Vagina (tissue), 2 donors: ENCODE measurements around the gene FNDC3A. TPM values are rescaled to one million over a fixed set of nuclear protein-coding genes. Genes with fewer than 3 reads are reported as not detected.

Experiments
- DNase-seq, 2 donors: peaks; one replicate each; pipeline ENCODE4 v3.0.0-alpha.2; 2017; ENCODE audit errors: extremely low spot score in 2 of 2
- H3K27ac ChIP-seq: fragments of 200-600 bp; sonication (generic); one replicate; pipeline ENCODE4 v1.5.1; 2019
- H3K27me3 ChIP-seq: fragments of 200-600 bp; sonication (generic); one replicate; pipeline ENCODE4 v1.5.1; 2019
- H3K36me3 ChIP-seq, 2 donors: fragments of 200-600 bp; sonication (generic); one replicate each; pipeline ENCODE4 v1.5.1; 2017 to 2019
- H3K4me1 ChIP-seq: fragments of 200-600 bp; sonication (generic); one replicate; pipeline ENCODE4 v1.5.1; 2019
- H3K4me3 ChIP-seq, 2 donors: fragments of 200-600 bp; sonication (generic); 1 replicate in 1 of 2; 2 replicates in 1 of 2; pipeline ENCODE4 v1.5.1; 2016 to 2019
- H3K9me3 ChIP-seq: fragments of 200-600 bp; sonication (generic); one replicate; pipeline ENCODE4 v1.5.1; 2019
- POLR2A ChIP-seq, 2 donors: fragments of 450-650 bp; IDR thresholded peaks; one replicate each; pipeline ENCODE4 v1.6.1; 2017; ENCODE audit warnings: antibody characterized with exemption in 2 of 2, mild to moderate bottlenecking in 2 of 2, moderate library complexity in 2 of 2
- POLR2AphosphoS5 ChIP-seq, 2 donors: sonication (generic); formaldehyde crosslinking; IDR thresholded peaks; one replicate each; pipeline ENCODE4 v1.9.0; 2017; ENCODE audit warnings: antibody characterized with exemption in 2 of 2, mild to moderate bottlenecking in 2 of 2, low read depth in 1 of 2; ENCODE audit not compliant: insufficient read depth in 1 of 2
- intact Hi-C: fragments of 100-400 bp; cut with DNase I; formaldehyde crosslinking; loops from one replicate; pipeline ENCODE4 v1.15.1; 2023
- total RNA-seq: library from RNA; depleted of rRNA; stranded (reverse); fragments of >200 nt; gene quantifications from one replicate; pipeline ENCODE4 v1.2.3, GENCODE V29; 2016
- TF ChIP-seq, protein P1 (sequence below), 3 experiments: fragments of 450-650 bp in 2 of 3; fragments of 200-600 bp in 1 of 3; sonication (generic) in 1 of 3; IDR thresholded peaks; one replicate each; pipeline ENCODE4 v1.5.1; 2017 to 2019; ENCODE audit warnings: antibody characterized with exemption in 3 of 3, mild to moderate bottlenecking in 2 of 3, moderate library complexity in 2 of 3

Gene FNDC3A
- total RNA-seq, 1 donor from 2014 or later, result 32.2 TPM

DNA sequence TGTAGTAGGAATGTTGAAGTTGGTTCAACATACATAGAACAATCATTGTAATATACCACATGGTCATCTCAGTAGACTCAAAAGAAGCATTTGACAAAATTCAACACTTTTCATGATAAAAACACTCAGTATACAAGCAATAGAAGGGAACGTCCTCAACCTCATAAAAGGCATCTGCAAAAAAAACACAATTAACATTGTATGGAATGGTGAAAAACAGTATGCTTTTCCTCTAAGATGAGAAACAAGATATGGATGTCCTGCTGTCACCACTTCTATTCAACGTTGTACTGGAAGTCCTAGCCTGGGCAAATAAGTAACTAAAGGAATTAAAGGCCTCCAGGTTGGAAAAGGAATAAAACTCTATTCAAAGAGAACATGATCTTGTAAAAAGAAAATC lies 54.5 kb downstream of the FNDC3A start:
- Histone ChIP-seq H3K4me1 (no peaks in the 10 kb centered on the region), H3K9me3 (no peaks in the 10 kb centered on the region), H3K36me3 (no peaks in the 10 kb centered on the region), H3K4me3 (no peak overlapping the region), H3K27me3 (no peaks in the 10 kb centered on the region), H3K27ac (no peak overlapping the region)
- intact Hi-C loops, result no loop called here
- TF ChIP-seq POLR2A (IDR thresholded peaks at IDR 0.05), result no peak
- TF ChIP-seq POLR2AphosphoS5 (IDR thresholded peaks at IDR 0.05; ENCODE audit: insufficient read depth in 1 of 2, low read depth in 1 of 2), result no peak
- TF ChIP-seq, protein P1, sequence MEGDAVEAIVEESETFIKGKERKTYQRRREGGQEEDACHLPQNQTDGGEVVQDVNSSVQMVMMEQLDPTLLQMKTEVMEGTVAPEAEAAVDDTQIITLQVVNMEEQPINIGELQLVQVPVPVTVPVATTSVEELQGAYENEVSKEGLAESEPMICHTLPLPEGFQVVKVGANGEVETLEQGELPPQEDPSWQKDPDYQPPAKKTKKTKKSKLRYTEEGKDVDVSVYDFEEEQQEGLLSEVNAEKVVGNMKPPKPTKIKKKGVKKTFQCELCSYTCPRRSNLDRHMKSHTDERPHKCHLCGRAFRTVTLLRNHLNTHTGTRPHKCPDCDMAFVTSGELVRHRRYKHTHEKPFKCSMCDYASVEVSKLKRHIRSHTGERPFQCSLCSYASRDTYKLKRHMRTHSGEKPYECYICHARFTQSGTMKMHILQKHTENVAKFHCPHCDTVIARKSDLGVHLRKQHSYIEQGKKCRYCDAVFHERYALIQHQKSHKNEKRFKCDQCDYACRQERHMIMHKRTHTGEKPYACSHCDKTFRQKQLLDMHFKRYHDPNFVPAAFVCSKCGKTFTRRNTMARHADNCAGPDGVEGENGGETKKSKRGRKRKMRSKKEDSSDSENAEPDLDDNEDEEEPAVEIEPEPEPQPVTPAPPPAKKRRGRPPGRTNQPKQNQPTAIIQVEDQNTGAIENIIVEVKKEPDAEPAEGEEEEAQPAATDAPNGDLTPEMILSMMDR (IDR thresholded peaks at IDR 0.05), result no peak
- DNase-seq, result no peak

DNA sequence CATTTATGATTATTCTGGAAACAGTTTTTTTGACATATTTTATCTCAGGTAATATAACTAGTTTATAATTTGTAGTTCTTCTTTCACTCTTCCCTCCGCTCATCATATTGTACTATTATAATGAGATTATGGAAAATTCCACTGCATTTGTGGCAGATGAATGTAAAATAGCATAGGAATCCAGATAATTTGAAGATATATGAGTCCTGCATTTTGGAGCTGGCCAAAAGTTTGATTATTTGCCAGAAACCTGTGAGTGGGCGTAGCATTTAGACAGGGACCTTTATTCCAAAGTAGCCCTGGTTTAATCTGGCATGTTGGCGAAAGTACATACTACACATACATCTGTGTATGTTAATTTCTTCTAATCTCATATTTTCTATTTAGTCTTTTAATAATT lies 65.2 kb downstream of the FNDC3A start:
- H3K9me3 ChIP-seq, result no peaks in the 10 kb centered on the region
- no peak overlapping the region for H3K4me3 ChIP-seq
- no peak overlapping the region for H3K27ac ChIP-seq
- TF ChIP-seq, protein P1 (IDR thresholded peaks at IDR 0.05), result no peak
- TF ChIP-seq POLR2A (IDR thresholded peaks at IDR 0.05) (no peak), POLR2AphosphoS5 (IDR thresholded peaks at IDR 0.05; ENCODE audit: insufficient read depth in 1 of 2, low read depth in 1 of 2) (no peak)
- intact Hi-C loops, result no loop called here
- H3K4me1 ChIP-seq, result no peaks in the 10 kb centered on the region
- no peak for DNase-seq
- no peaks in the 10 kb centered on the region for H3K36me3 ChIP-seq
- H3K27me3 ChIP-seq, result no peaks in the 10 kb centered on the region

- Histone ChIP-seq H3K27ac (no peak overlapping the region), H3K4me3 (no peak overlapping the region), H3K27me3 (no peaks in the 10 kb centered on the region), H3K4me1 (no peaks in the 10 kb centered on the region), H3K36me3 (no peaks in the 10 kb centered on the region), H3K9me3 (no peaks in the 10 kb centered on the region)
- intact Hi-C loops, result no loop called here
- DNase-seq, result no peak
- TF ChIP-seq, protein P1 (IDR thresholded peaks at IDR 0.05), result no peak
- TF ChIP-seq POLR2A (IDR thresholded peaks at IDR 0.05) (no peak), POLR2AphosphoS5 (IDR thresholded peaks at IDR 0.05; ENCODE audit: insufficient read depth in 1 of 2, low read depth in 1 of 2) (no peak)
These were observed 66.8 kb downstream of the FNDC3A start for GRCh38 chr13:49042476-49042875.

DNA sequence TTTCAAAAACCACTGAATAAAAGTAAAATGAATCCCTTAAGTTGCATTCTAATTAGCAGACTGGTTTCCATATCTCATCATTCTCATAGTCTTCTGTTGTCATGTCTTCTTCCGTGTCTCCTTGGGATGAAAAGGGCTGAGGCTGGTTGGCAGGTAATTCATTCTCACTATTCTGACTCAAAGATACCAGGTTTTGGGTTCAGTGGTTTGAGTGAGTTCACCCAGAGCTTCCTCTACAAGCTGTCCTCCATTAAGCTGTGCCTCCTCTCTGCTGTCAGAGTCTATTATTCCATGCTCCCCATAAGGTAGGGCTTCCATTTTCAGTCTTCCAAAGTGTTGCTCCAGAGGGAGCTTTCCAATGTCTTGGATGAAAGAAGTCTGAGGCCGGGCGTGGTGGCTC lies 68.3 kb downstream of the FNDC3A start:
- TF ChIP-seq POLR2A (IDR thresholded peaks at IDR 0.05), result no peak
- TF ChIP-seq, protein P1 (IDR thresholded peaks at IDR 0.05), result no peak
- TF ChIP-seq POLR2AphosphoS5 (IDR thresholded peaks at IDR 0.05; ENCODE audit: insufficient read depth in 1 of 2, low read depth in 1 of 2), result no peak
- intact Hi-C loops, result no loop called here
- no peak overlapping the region for H3K4me3 ChIP-seq
- no peaks in the 10 kb centered on the region for H3K27me3 ChIP-seq
- H3K36me3 ChIP-seq, result no peaks in the 10 kb centered on the region
- DNase-seq, result no peak
- H3K4me1 ChIP-seq, result no peaks in the 10 kb centered on the region
- H3K9me3 ChIP-seq, result no peaks in the 10 kb centered on the region
- no peak overlapping the region for H3K27ac ChIP-seq

- Histone ChIP-seq H3K4me3 (no peak overlapping the region), H3K27ac (no peak overlapping the region), H3K27me3 (no peaks in the 10 kb centered on the region), H3K36me3 (no peaks in the 10 kb centered on the region), H3K4me1 (no peaks in the 10 kb centered on the region), H3K9me3 (no peaks in the 10 kb centered on the region)
- intact Hi-C loops, result no loop called here
- TF ChIP-seq, protein P1 (IDR thresholded peaks at IDR 0.05), result no peak
- TF ChIP-seq POLR2AphosphoS5 (IDR thresholded peaks at IDR 0.05; ENCODE audit: insufficient read depth in 1 of 2, low read depth in 1 of 2) (no peak), POLR2A (IDR thresholded peaks at IDR 0.05) (no peak)
- DNase-seq, result no peak
These were observed 69.1 kb downstream of the FNDC3A start for GRCh38 chr13:49044836-49045235.
